SK-N-SH (cell line): ENCODE data around the gene ITGA5.

ENCODE experiments used
- EP300 ChIP-seq, 2 experiments: IDR thresholded peaks; 2 replicates each; pipeline versions ENCODE4 v1.4.0 to v1.6.1; 2012; ENCODE audit warnings: borderline replicate concordance in 1 of 2, low read depth in 1 of 2, low read length in 1 of 2
- EZH2phosphoT487 ChIP-seq: fragments of 200-600 bp; sonication (generic); IDR thresholded peaks from 2 replicates; pipeline ENCODE4 v1.6.1; 2017; ENCODE audit warnings: low read depth, mixed run types, mild to moderate bottlenecking, antibody characterized with exemption, moderate library complexity, borderline replicate concordance
- GATA2 ChIP-seq: sonication (generic); formaldehyde crosslinking; IDR thresholded peaks from 2 replicates; pipeline ENCODE4 v1.5.0; 2020; ENCODE audit warnings: mild to moderate bottlenecking, missing genetic modification reagents
- MEF2A ChIP-seq: IDR thresholded peaks from 2 replicates; pipeline ENCODE4 v1.4.0; 2012; ENCODE audit warnings: low read depth, borderline replicate concordance
- RAD21 ChIP-seq: IDR thresholded peaks from 2 replicates; pipeline ENCODE4 v1.6.1; 2012; ENCODE audit warnings: mild to moderate bottlenecking, low read length
- RCOR1 ChIP-seq: fragments of 150-350 bp; IDR thresholded peaks from 2 replicates; pipeline ENCODE4 v1.6.1; 2017; ENCODE audit warnings: antibody characterized with exemption, low read length
- RFX5 ChIP-seq: IDR thresholded peaks from 2 replicates; pipeline ENCODE4 v1.6.1; 2012; ENCODE audit warnings: mild to moderate bottlenecking, improper control_type of control experiment, low read length
- SIN3A ChIP-seq: IDR thresholded peaks from 2 replicates; pipeline ENCODE4 v1.6.1; 2012; ENCODE audit warnings: low read depth, mild to moderate bottlenecking, low read length, moderate library complexity, borderline replicate concordance
- TAF1 ChIP-seq: IDR thresholded peaks from 2 replicates; pipeline ENCODE4 v1.6.1; 2012; ENCODE audit warnings: low read depth, mild to moderate bottlenecking, low read length, moderate library complexity, borderline replicate concordance
- YY1 ChIP-seq: IDR thresholded peaks from 2 replicates; pipeline ENCODE4 v1.4.0; 2012; ENCODE audit warnings: low read depth, mild to moderate bottlenecking
- TF ChIP-seq, protein P1 (sequence below): fragments of 200-600 bp; sonication (generic); IDR thresholded peaks from 2 replicates; pipeline ENCODE4 v1.6.1; 2017; ENCODE audit warnings: antibody characterized with exemption, mild to moderate bottlenecking, moderate library complexity
- TF ChIP-seq, protein P2 (sequence below): IDR thresholded peaks from 2 replicates; pipeline ENCODE4 v1.4.0; 2012; ENCODE audit warnings: low read depth
- TF ChIP-seq, protein P3 (sequence below): fragments of 150-350 bp; IDR thresholded peaks from 2 replicates; pipeline ENCODE4 v1.6.1; 2017; ENCODE audit warnings: antibody characterized with exemption, low read length, low read depth, borderline replicate concordance

DNA sequence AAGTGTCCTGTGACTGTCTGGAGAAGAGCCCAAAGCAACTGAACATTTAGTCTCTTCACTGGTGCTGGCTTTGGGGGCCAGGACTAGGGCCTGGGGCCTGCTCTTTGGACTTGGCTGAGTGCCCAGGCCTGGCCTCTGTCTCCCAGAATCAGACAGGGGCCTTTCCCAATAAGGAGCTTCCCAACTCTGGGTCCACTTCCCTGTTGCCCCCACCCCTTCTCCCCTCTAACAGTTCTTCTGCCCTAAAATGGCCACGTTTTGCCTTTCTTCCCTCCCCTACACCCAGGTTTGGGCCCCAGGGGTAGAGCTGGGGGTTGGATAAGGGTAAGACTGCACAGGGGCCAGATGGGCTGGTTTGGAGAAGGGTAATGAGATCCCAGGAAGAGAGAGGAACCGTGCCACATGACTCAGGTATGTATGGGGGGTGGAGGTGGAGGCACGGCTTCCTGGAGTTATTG, 10.0 kb upstream of the ITGA5 start:
- no peak for TF ChIP-seq EP300 (IDR thresholded peaks at IDR 0.05; ENCODE audit: borderline replicate concordance in 1 of 2, low read depth in 1 of 2, low read length in 1 of 2)
- TF ChIP-seq, protein P1, sequence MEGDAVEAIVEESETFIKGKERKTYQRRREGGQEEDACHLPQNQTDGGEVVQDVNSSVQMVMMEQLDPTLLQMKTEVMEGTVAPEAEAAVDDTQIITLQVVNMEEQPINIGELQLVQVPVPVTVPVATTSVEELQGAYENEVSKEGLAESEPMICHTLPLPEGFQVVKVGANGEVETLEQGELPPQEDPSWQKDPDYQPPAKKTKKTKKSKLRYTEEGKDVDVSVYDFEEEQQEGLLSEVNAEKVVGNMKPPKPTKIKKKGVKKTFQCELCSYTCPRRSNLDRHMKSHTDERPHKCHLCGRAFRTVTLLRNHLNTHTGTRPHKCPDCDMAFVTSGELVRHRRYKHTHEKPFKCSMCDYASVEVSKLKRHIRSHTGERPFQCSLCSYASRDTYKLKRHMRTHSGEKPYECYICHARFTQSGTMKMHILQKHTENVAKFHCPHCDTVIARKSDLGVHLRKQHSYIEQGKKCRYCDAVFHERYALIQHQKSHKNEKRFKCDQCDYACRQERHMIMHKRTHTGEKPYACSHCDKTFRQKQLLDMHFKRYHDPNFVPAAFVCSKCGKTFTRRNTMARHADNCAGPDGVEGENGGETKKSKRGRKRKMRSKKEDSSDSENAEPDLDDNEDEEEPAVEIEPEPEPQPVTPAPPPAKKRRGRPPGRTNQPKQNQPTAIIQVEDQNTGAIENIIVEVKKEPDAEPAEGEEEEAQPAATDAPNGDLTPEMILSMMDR = no peak
- no peak for TF ChIP-seq RFX5
- TF ChIP-seq, protein P2, sequence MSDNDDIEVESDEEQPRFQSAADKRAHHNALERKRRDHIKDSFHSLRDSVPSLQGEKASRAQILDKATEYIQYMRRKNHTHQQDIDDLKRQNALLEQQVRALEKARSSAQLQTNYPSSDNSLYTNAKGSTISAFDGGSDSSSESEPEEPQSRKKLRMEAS = no peak
- TF ChIP-seq GATA2 = no peak
- no peak for TF ChIP-seq YY1
- TF ChIP-seq RCOR1 = no peak
- no peak for TF ChIP-seq EZH2phosphoT487
- TF ChIP-seq, protein P3, sequence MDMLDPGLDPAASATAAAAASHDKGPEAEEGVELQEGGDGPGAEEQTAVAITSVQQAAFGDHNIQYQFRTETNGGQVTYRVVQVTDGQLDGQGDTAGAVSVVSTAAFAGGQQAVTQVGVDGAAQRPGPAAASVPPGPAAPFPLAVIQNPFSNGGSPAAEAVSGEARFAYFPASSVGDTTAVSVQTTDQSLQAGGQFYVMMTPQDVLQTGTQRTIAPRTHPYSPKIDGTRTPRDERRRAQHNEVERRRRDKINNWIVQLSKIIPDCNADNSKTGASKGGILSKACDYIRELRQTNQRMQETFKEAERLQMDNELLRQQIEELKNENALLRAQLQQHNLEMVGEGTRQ = no peak
- TF ChIP-seq SIN3A = no peak
- TF ChIP-seq MEF2A = no peak
- no peak for TF ChIP-seq RAD21
- no peak for TF ChIP-seq TAF1
